Measurements from ENCODE around the gene TPRKB. TPM values are rescaled to one million over a fixed set of nuclear protein-coding genes. Genes with fewer than 3 reads are reported as not detected.
"Not testable (repeated sequence)": the region's sequence is repeated elsewhere in the genome, so short reads cannot be mapped to it uniquely, and the experiment has no call there.

TPRKB gene
- total and polyA plus RNA-seq, 9 of the 15 experiments (the other 6 are each of a cell fraction or from before 2014, with no cell fraction given): 55.6 to 250 (median 112) TPM

- H2AFZ ChIP-seq (ENCODE audit: low read depth, low read length): no peak overlapping the region
- no peak for FAIRE-seq
- H3K9ac ChIP-seq (ENCODE audit: insufficient read depth in 1 of 2, low read depth in 2 of 2, low read length in 2 of 2): no peak overlapping the region
- 57% methylated on average over 3 of the region's 3 CpGs for WGBS (ENCODE audit: insufficient coverage, low coverage, missing lambda C conversion rate)
- no peak overlapping the region for H3K4me3 ChIP-seq
- no peak for DNase-seq (ENCODE audit: extremely low read depth in 1 of 4, low spot score in 3 of 4)
- peaks cover 39% of the 10 kb centered on the region for H3K36me3 ChIP-seq (ENCODE audit: control insufficient read depth, insufficient read depth, low read length)
- TF ChIP-seq RB1 (IDR thresholded peaks at IDR 0.05; ENCODE audit: low read depth) (no peak), CTCF (IDR thresholded peaks at IDR 0.05 in 2 of 3, conservative IDR thresholded peaks at IDR 0.05 in 1 of 3; ENCODE audit: insufficient read depth in 2 of 3, low read depth in 1 of 3, low read length in 3 of 3) (peak; percentile 17 to 37 (median 28); a peak in 3 of 6 replicates)
- H3K4me1 ChIP-seq (replicated peaks in 1 of 2; ENCODE audit: control insufficient read depth in 2 of 2, insufficient read depth in 2 of 2, low read length in 2 of 2): no peaks in the 10 kb centered on the region
- H3K9me3 ChIP-seq (replicated peaks; ENCODE audit: control insufficient read depth, insufficient read depth, low read depth, low read length): no peaks in the 10 kb centered on the region
- intact Hi-C loops (cut with micrococcal nuclease) (no loop called here), in situ Hi-C loops (cut with MboI) (no loop called here)
- H4K20me1 ChIP-seq (replicated peaks; ENCODE audit: control insufficient read depth, insufficient read depth, low read length): no peaks in the 10 kb centered on the region
- no TSS peak for BruUV-seq (replicated peaks)
- no peaks in the 10 kb centered on the region for H3K9me1 ChIP-seq (ENCODE audit: control insufficient read depth, insufficient read depth, low read length)
- no peaks in the 10 kb centered on the region for H3K27me3 ChIP-seq (ENCODE audit: control insufficient read depth in 2 of 2, insufficient read depth in 2 of 2, low read length in 2 of 2)
- ChIA-PET CTCF (ENCODE audit: low intra/inter-chr PET ratio) (no interaction called here), POLR2A (no interaction called here)
- no peak overlapping the region for H3K4me2 ChIP-seq (ENCODE audit: insufficient read depth, low read length)
- H3K79me2 ChIP-seq (ENCODE audit: control insufficient read depth, insufficient read depth, low read length): no peaks in the 10 kb centered on the region
- peak; percentile 62 for ATAC-seq
- H3K27ac ChIP-seq (ENCODE audit: extremely low read depth, low read depth, low read length): no peak overlapping the region
These were observed 9.1 kb downstream of the TPRKB start for GRCh38 chr2:73728043-73728442.

GRCh38 chr2:73726657-73727056 is 10.5 kb downstream of the TPRKB start:
- H3K79me2 ChIP-seq (ENCODE audit: control insufficient read depth, insufficient read depth, low read length); H3K4me3 ChIP-seq; intact Hi-C loops (cut with micrococcal nuclease); H3K9me1 ChIP-seq (ENCODE audit: control insufficient read depth, insufficient read depth, low read length); in situ Hi-C loops (cut with MboI); H3K4me1 ChIP-seq (replicated peaks in 1 of 2; ENCODE audit: control insufficient read depth in 2 of 2, insufficient read depth in 2 of 2, low read length in 2 of 2); H3K9ac ChIP-seq (ENCODE audit: insufficient read depth in 1 of 2, low read depth in 2 of 2, low read length in 2 of 2); DNase-seq (ENCODE audit: extremely low read depth in 1 of 4, low spot score in 3 of 4); H3K9me3 ChIP-seq (replicated peaks; ENCODE audit: control insufficient read depth, insufficient read depth, low read depth, low read length); CTCF ChIA-PET (ENCODE audit: low intra/inter-chr PET ratio); H3K27me3 ChIP-seq (ENCODE audit: control insufficient read depth in 2 of 2, insufficient read depth in 2 of 2, low read length in 2 of 2); H3K27ac ChIP-seq (ENCODE audit: extremely low read depth, low read depth, low read length); H4K20me1 ChIP-seq (replicated peaks; ENCODE audit: control insufficient read depth, insufficient read depth, low read length); ATAC-seq; POLR2A ChIA-PET; H2AFZ ChIP-seq (ENCODE audit: low read depth, low read length); H3K4me2 ChIP-seq (ENCODE audit: insufficient read depth, low read length); FAIRE-seq; BruUV-seq (replicated peaks): not testable (repeated sequence)
- H3K36me3 ChIP-seq (ENCODE audit: control insufficient read depth, insufficient read depth, low read length): peaks cover 27% of the 10 kb centered on the region
- TF ChIP-seq ZNF184 (CRISPR knock-in tag; IDR thresholded peaks at IDR 0.05) (peak; percentile 71; the same call in 1 of the 2 replicates), AFF1 (IDR thresholded peaks at IDR 0.05; ENCODE audit: low read depth in 1 of 2, partially characterized antibody in 2 of 2) (peak in 1 of 2 experiments; percentile 56)
- WGBS (ENCODE audit: insufficient coverage, low coverage, missing lambda C conversion rate): no CpG with 5 or more reads among the region's 1 CpG

All from K562 (cell line).